Right ventricle myocardium superior (tissue), 1 donor: ENCODE measurements around the gene GMDS. TPM values are rescaled to one million over a fixed set of nuclear protein-coding genes. Genes with fewer than 3 reads are reported as not detected.

Experiments
- ATAC-seq: fragments of 200-7000 bp; cut with Tn5 transposase; one replicate; pipeline ENCODE4 v1.9.1; 2020; ENCODE audit warnings: mild to moderate bottlenecking; ENCODE audit not compliant: poor library complexity
- DNase-seq: peaks from one replicate; pipeline ENCODE4 v3.0.0-alpha.2; 2020
- intact Hi-C: fragments of 100-400 bp; cut with DNase I; formaldehyde crosslinking; loops from one replicate; pipeline ENCODE4 v1.11.2; 2022
- total RNA-seq: library from RNA; stranded (reverse); fragmentation: NEBNext Ultra II Directional; extraction: Animal tissue kit (Norgen Biotek cat#: 25700); gene quantifications from one replicate; pipeline ENCODE4 v1.2.1, GENCODE V29; 2021
- donor health status: DM: no; HTN: yes; CAD: no; lungs with severe emphysema.

Gene GMDS
- total RNA-seq, 1 donor from 2014 or later, result 4.9 TPM

DNA sequence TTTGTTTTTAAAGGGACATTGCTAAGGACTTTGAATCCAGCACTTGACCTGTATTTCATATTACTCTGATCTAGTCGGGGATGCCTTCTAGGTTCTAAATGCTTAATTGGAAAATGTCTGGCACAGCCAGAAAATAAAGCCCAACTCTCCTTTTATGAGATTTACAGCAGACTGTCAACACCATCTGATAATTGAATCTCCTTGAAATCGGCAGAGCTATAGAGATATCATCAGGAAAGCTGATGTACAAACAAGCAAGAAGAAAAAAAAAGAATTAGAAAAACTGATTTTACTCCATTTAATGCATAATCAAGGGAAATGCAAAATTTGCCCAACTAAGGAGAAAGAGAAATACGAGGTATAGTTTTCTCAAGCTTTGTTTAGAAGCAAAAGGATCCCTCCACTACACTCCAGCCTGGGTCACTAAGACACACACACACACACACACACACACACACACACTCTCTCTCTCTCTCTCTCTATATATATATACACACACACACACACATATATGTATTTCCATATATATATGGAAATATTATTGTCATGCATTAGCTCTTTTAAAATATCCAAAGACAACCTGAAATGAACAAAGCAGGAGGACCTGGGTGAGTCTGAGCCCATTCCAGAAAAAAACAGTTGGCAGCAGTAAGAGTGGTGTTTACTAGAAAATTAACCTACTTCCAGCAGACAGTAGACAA is 645.2 kb downstream of the GMDS start:
- no peak for DNase-seq
- intact Hi-C loops, result loop anchor here (5.0 kb wide), 1 partner anchor 597 kb away; no protein-coding TSS in a partner anchor
- ATAC-seq, result no peak

DNA sequence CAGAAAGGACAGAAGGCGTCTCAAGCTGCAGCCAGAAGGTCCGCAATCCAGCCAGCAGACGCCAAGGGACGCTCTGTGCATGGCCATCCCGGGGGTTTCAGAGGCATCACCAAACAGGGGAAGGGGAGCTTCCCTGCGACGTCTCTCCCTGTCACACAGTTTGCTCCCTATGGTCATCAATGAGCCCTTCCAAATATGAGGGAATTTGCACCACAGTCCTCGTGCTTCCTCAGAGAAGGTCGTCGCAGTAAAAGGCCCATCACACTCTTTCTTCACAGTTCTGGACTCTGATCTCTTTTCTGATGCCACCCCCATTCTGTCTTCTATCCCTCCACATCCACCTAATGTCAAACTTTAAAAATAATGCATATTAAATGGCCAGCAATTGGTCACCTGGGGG is 645.9 kb downstream of the GMDS start:
- no peak for DNase-seq
- no peak for ATAC-seq
- intact Hi-C loops, result loop anchor here (5.0 to 10.0 kb wide), 2 partner anchors 753 to 845 kb away; no protein-coding TSS in a partner anchor

DNA sequence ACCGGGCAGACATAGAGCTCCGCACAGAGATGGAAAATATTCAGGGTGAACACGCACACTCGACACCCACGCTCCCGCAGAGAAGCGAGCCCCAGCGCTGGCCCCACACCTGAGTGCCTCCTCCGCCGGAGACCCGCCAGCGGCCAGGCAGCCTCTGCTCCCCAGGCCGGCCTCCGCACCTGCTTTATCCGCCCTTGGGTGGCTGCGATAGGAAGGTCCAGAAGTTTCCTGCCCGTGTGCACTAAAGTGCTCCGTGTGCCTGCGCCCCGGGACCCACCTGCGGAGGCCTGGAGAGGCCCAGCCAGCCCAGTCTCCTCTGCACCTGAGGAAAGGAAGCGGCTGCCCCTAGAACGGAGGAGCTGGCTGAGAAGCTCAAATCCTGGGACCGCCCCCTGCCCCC is 646.5 kb downstream of the GMDS start:
- intact Hi-C loops, result loop anchor here (5.0 to 10.0 kb wide), 2 partner anchors 753 to 846 kb away; no protein-coding TSS in a partner anchor
- DNase-seq, result no peak
- ATAC-seq, result no peak

DNA sequence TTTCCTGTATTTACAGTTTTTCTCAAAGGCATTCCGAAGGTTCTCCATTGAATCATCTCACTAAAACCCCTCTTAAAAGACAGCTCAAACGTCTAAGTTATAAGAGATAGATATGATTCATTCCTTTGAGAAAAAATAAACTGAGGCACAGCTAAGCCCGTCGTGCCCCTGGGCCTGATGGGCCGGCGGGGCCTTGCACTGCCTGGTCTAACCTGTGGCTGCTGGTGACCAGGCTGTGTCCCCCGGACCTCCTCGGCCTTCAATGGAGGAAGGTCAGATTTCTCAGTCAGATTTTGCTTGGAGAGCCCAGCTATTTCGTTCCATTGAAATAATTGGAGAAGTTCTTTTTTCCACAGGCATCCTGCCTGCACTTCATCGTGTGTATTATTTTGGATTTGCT is 647.0 kb downstream of the GMDS start:
- intact Hi-C loops, result loop anchor here (5.0 to 10.0 kb wide), 2 partner anchors 754 to 846 kb away; no protein-coding TSS in a partner anchor
- DNase-seq (no peak), ATAC-seq (no peak)

DNA sequence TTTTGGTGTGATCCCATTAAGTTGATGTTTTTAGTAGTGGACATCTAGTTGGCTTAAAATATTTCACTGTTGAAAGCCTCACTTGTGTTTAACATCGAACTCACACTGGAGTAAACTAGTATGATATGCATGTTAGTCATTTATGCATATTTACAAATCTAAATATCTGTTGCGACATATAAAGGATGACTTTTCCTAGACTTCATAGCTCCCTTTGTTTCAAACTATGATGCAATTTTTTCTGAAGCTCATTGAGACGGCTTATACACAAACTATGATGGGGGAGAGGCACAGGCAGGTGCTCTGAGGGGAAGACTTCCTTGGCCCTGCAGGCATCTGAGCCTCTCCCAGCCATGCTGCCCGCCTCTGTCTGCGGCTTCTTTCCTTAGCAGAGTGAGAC is 647.5 kb downstream of the GMDS start:
- DNase-seq (no peak), ATAC-seq (no peak)
- intact Hi-C loops, result loop anchor here (5.0 to 10.0 kb wide), 2 partner anchors 754 to 847 kb away; no protein-coding TSS in a partner anchor

DNA sequence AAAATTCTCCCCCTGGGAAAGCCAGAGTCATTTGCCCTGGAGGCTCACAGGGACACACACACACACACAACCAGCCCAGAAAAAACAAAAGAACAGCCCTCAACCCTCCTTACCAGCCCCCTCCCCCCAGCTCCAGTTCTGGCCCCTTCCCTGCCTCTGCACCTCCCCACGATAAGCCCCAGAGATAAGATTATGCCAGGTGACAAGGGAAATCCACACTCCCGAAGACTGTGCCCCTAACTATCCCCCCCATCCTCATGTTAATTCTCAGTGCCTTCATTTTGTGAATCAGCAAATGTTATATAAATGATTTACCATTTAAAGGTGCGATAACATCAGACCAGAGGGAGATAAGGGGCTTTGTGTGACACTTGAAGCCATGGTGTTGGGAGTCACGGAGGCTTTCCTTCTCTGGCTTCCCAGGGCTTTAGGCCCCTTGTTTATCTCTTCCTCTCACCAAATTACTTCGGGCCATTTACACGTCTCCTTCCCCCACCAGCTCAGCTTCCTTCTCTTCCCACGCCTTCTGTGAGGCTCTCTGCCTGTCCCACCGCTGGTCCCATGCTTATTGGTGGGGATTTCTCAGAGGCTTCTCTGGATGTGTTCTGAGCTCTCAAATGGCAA is 648.2 kb downstream of the GMDS start:
- ATAC-seq (no peak), DNase-seq (no peak)
- intact Hi-C loops, result loop anchor here (5.0 to 10.0 kb wide), 2 partner anchors 755 to 848 kb away; no protein-coding TSS in a partner anchor

DNA sequence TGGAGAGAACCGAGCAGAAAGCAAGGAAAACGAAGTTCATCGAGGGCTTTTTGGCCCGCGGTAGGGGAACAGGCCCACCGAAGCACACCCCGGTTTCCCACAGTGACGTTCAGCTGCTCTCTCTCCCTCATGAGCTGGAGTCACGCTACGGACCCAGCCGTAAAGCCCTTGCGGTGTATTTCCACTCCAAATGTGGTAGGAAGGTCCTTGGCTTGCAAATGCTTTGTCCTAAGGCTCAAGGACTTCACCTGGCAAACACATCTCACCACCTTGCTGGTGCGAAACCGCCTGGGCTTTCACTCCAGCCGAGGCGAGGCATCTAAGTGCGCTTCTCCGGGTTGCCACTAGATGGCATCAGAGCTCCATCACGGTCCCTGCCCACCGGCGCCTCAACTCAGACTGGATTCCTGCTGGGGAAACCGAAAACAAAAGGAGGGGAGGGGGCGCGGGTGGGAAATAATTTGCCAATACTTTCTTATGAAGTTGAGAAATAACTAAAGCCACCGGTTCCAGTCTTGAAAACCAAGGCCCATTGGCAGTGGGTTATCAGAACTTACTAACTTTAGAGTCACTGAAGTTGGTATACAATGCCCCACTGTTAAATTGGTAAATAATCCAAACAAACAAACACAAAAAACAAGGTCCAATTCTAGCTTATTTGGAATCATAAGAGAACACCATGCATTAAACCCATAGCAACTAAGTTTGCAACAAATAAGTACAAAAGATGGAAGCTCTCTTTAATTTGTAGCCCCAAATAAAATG is 649.1 kb downstream of the GMDS start:
- ATAC-seq, result peak; percentile 93
- intact Hi-C loops, result loop anchor here (5.0 to 10.0 kb wide), 2 partner anchors 756 to 849 kb away; no protein-coding TSS in a partner anchor

DNA sequence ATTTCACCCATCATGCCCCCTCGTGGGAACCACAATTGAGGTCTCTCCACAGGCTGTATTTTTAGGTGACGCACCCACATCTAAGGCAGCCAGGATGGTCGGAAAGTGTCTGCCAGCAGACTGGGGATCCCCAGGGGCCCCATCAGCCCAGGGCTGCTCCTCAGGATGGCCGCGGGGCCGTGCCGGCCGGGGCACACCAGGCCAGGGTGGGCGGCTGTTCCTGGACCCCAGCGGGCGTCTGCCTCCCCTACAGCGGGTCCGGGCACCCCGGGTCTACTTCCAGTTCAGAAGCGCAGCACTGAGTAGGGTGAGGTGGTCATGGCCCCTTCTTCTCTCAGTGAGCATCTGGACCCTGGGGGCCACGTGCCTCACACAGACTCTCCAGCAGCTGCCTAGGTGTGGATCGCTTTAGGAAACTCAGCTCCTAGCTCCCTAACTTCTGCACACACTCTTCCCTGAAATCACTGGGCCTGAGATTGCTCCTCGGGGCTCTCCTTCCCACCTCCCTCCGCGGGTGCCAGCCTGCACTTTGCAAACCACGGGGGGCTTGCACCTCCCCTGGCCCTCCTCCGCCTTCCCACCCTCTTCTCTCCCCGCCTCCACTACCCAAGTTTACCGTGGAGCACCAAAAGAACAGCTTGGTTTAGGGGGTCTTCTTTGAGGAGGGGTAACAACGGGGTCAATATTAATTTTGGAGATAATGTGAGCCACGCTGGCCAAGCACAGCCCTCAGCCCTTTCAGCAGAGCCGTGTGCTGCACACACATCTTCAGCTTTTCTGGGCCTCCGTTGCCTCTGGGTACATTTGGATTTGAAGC is 649.9 kb downstream of the GMDS start:
- DNase-seq (no peak), ATAC-seq (no peak)

More for the DNA sequence above, 649.1 kb downstream of the GMDS start:
- DNase-seq, result no peak

DNA sequence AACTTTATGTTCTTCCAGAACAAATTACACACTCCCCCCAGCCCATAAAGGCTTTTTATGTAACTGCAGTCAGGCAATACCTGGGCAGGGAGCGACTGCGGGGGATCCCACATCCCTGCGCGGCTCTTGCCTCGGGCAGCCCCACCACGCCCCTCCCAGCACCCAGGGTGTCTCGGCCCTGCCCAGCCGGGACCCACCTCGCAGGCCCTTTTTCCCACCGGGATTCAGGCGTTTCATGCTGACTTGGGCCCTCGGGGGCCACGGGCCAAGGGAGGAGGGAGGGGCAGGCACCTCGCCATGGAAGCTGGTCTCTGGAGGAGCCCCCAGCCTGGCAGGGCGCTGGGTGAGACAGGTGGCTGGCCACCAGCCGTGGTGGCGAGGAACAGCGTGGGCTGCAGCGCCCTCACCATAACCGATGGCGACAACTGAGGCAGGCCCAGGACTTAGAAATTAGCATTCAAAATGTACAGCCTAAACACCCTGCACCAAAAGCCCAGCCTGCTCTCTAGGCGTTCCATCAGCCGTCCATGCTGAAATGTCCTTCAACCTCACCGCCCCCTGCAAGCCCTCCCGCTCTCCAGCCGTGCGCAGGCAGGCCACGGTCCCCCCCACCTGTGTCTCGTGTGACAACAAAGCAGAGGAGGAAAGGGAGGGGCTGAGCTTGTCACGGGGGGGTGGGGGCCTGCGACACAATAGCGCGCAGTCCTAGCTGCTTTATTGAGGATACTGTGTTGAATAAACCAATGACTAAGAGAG is 650.8 kb downstream of the GMDS start:
- intact Hi-C loops, result loop anchor here (5.0 to 10.0 kb wide), 2 partner anchors 758 to 850 kb away; no protein-coding TSS in a partner anchor
- ATAC-seq (no peak), DNase-seq (no peak)

More for the DNA sequence above, 649.9 kb downstream of the GMDS start:
- intact Hi-C loops, result loop anchor here (5.0 to 10.0 kb wide), 2 partner anchors 757 to 849 kb away; no protein-coding TSS in a partner anchor

DNA sequence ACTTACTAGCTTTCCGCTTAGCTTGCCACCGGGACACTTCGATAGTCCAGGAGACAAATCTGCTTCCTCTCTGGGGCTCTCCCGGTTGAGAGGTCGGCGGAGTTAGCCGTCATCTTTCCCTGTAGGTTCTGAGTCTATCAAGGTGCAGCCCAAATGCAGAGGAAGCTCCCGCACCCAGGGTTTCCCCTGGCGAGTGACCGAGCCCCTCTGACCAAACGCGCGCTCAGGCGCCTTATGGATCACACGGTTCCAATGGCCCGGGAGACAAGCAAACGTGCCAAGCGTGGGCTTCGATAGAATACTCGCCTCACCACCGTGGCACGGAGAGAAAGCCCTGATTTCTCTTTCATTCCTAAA is 651.5 kb downstream of the GMDS start:
- DNase-seq (no peak), ATAC-seq (no peak)
- intact Hi-C loops, result loop anchor here (10.0 kb wide), 1 partner anchor 851 kb away; no protein-coding TSS in a partner anchor

DNA sequence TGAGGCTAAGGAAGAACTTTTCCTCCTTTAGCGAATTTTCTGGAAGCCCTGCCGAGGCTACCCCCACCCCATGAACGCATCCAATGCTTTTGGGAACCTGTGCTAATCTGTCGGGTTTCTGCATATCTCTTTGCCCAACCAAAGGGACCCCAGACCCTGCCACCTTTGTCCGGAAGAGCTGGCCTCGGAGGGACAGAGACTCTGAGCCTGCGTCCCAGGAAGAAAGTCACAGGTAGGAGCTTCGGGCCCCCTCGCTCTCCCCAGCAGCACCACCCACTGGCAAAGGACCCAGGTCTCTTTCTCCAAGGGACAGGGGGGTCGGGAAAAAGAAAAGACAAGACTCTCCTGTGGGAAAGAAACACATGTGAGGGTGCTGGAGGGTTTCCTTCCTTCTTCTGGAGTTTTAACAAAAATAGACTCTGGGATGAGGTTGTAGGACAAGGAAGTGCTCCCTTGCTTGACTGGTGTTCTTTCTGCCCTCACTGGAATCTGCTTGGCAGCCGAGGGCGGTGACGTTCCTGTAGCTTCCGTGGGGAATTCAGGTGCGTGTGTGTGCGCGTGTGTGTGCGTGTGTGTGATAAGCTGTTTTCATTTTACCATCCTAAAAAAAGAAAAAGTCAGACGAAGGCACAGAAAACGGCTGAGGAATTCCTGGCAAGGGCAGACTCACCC is 652.0 kb downstream of the GMDS start:
- intact Hi-C loops, result loop anchor here (10.0 kb wide), 1 partner anchor 851 kb away; no protein-coding TSS in a partner anchor
- ATAC-seq (no peak), DNase-seq (no peak)

DNA sequence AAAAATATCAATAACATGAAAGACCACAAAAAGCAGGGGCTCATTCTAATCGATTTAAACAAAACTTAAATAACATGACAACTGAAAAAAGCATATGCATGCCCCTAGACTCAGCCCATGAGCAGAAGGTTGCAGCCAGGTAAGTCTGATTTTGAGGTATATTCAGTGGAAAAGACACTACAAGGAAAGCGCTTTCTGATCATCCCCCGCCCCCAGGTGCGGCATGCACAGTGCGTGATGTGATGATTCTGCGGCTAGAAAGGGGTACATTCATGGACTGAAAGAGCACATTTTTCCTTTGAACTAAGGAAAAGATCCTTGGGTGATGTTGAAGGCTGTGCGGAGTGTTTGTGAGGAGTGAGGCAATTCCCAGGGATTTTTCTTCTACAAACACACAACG is 652.6 kb downstream of the GMDS start:
- DNase-seq (no peak), ATAC-seq (no peak)
- intact Hi-C loops, result loop anchor here (10.0 kb wide), 1 partner anchor 852 kb away; no protein-coding TSS in a partner anchor

DNA sequence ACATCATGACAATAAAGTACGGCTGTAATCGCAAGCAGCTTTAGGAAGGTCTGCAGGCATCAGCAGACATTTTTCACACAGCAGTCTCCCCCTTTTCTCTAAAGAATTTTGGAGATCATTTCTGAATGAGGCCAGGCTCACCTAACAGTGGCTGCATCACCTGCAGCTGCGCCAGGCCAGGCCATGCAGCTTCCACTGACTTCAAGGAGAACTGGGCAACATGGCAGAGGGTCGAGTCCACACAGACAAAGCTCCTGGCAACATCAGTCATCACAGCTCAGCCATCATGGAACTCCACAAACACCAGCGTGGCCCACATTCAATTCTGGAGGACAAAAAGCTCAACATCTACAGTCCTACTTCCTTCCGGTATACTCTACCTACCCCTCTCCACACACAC is 653.5 kb downstream of the GMDS start:
- no peak for DNase-seq
- intact Hi-C loops, result loop anchor here (10.0 kb wide), 1 partner anchor 853 kb away; no protein-coding TSS in a partner anchor
- no peak for ATAC-seq

DNA sequence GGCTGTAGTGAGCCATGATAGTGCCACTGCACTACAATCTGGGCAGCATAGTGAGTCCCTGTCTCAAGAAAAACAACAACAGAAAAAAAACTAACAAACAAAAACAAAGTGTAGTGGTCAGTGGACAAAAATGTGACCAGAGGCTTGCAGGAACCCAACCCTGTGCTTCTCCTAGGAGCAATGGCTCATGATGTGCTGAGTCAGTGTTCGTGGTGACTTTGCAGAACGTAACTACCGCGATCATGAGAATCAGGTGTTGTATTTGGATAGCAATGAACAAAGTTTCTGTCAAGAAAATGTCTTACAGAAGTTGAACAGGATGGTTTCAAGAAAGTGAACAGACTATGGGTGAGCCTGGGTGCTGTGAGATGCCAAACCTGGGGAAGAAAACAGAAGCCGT is 654.2 kb downstream of the GMDS start:
- ATAC-seq (no peak), DNase-seq (no peak)
- intact Hi-C loops, result loop anchor here (10.0 kb wide), 1 partner anchor 854 kb away; no protein-coding TSS in a partner anchor

DNA sequence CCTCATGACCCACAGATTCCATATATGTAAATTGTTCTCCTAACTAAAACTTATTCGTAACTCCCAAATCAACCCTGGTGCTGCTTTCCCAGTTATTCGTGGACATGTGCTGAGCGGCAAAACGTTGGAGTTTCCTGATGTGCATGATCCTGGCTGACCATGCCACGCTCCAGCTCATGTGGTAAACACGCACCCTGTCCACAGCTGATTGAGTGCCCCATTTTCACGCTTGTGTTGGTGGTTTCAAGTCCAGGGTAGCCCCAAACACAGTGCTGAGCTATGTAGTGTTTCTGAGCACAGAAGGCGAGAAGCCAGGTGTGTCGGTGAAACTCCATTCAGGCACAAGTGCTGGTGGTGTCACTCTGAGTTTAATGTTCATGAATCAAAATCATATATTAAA is 654.8 kb downstream of the GMDS start:
- no peak for DNase-seq
- intact Hi-C loops, result loop anchor here (10.0 kb wide), 1 partner anchor 854 kb away; no protein-coding TSS in a partner anchor
- ATAC-seq, result no peak

DNA sequence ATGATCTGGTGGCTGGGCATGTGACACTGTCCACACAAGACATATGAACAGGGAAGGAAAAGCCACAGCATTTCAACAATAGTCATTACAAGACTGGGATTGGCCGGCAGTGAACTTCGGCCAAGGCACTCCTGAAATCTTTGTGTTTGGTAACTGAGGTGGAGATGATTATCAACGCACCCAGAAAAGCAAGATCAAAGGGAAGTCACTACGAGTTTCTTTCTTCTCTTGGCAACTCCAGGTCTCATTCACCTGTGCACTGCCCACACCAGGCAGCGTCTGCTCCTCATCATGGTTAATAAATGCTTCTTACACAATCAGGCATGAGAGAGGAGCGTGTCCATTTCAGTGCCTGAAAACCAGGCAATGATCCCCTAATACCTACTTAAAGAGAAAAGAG is 656.2 kb downstream of the GMDS start:
- no peak for ATAC-seq
- intact Hi-C loops, result no loop called here
- DNase-seq, result no peak

DNA sequence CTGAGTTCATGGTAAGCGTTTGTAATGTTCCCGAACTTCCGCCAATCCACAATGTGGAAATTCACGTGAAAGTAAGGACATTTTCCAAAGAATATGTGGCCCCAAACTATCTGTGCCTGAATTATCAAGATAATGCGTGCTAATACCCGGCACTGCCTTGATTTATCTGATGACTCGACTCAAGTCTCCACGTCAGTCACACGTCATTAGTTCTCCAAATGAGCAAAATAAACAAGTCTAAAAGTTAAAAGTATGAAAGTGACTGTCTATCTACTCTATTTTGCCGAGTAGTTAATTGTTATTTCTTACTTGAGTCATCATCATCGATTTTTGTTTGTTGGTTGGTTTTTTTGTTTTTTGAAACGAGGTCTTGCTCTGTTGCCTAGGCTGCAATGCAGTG is 657.4 kb downstream of the GMDS start:
- DNase-seq (no peak), ATAC-seq (no peak)
- intact Hi-C loops, result no loop called here
